ENCODE data around the gene BLVRA. TPM values are rescaled to one million over a fixed set of nuclear protein-coding genes. Genes with fewer than 3 reads are reported as not detected.

The BLVRA gene
- total RNA-seq, 2 experiments from 2014 or later = 0.91 TPM; not detected in 1

- peak overlapping the region; percentile 54 for H3K4me3 ChIP-seq (ENCODE audit: low read depth, low read length, poor library complexity, severe bottlenecking)
- H4K20me1 ChIP-seq (ENCODE audit: insufficient read depth, low read length) = no peaks in the 10 kb centered on the region
- TF ChIP-seq CTCF (conservative IDR thresholded peaks at IDR 0.05; ENCODE audit: low read length) (no peak), EZH2phosphoT487 (IDR thresholded peaks at IDR 0.05; ENCODE audit: borderline replicate concordance, low read depth, low read length) (no peak)
- ChIA-PET POLR2A (interaction anchor here (0.6 to 1.1 kb wide), 3 partner anchors 204 to 884 kb away, joined by 3 read pairs; partner anchors contain the start of gene STK17A), CTCF (ENCODE audit: unreplicated experiment) (interaction anchor here (0.6 to 1.3 kb wide), 3 partner anchors 252 to 534 kb away, joined by 3 to 5 read pairs (median 3); partner anchors contain the start of gene STK17A)
- intact Hi-C loops (cut with micrococcal nuclease; ENCODE audit: unreplicated experiment) = loop anchor here (5.0 to 10.0 kb wide), 2 partner anchors 107 to 380 kb away; partner anchors contain the start of gene COA1
- no peak overlapping the region for H3K27ac ChIP-seq (ENCODE audit: low read depth, low read length, poor library complexity, severe bottlenecking)
- no peaks in the 10 kb centered on the region for H3K9me2 ChIP-seq (ENCODE audit: insufficient read depth, low read length)
- H3K36me3 ChIP-seq (ENCODE audit: insufficient read depth, low read length) = no peaks in the 10 kb centered on the region
- DNase-seq (ENCODE audit: low spot score) = peak; percentile 53
- H3K4me2 ChIP-seq (ENCODE audit: low read length) = peak overlapping the region; percentile 75
- peaks cover 10% of the 10 kb centered on the region for H3K4me1 ChIP-seq (ENCODE audit: insufficient read depth, low read length, poor library complexity, severe bottlenecking)
- H2AFZ ChIP-seq (ENCODE audit: low read length) = peak overlapping the region; percentile 97
- no TSS peak for BruUV-seq (replicated peaks)
- no peaks in the 10 kb centered on the region for H3K79me2 ChIP-seq (ENCODE audit: insufficient read depth, low read depth, low read length)
- peaks cover 11% of the 10 kb centered on the region; the same call in 1 of the 2 replicates for H3K9me3 ChIP-seq (ENCODE audit: low read length)
Observed at GRCh38 chr7:43834463-43835251, 76.2 kb downstream of the BLVRA start.

DNA sequence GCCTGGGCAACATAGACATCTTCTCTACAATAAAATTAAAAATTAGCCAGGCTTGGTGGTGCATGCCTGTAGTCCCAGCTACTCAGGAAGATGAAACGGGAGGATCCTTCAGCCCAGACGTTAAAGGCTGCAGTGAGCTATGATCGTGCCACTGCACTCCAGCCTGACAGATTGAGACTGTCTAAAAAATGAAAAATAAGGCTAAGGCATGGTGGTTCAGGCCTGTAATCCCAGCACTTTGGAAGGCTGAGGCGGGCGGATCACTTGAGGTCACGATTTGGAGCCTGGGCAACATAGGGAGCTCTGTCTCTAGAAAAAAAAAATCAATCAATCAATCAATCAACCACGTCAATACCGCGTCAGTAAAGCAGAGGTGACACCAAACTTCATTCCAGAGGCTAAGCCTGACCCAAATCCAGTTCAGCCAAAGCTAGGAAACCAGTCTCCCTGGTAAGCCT lies 79.8 kb downstream of the BLVRA start:
- CTCF ChIA-PET (ENCODE audit: unreplicated experiment) = interaction anchor here (1.5 kb wide), 1 partner anchor 256 kb away, joined by 9 read pairs; the partner anchor contains the start of gene STK17A
- Histone ChIP-seq H3K4me3 (ENCODE audit: low read depth, low read length, poor library complexity, severe bottlenecking) (no peak overlapping the region), H3K9me3 (ENCODE audit: low read length) (no peaks in the 10 kb centered on the region), H2AFZ (ENCODE audit: low read length) (peak overlapping the region; percentile 79), H3K36me3 (ENCODE audit: insufficient read depth, low read length) (no peaks in the 10 kb centered on the region), H3K27ac (ENCODE audit: low read depth, low read length, poor library complexity, severe bottlenecking) (no peak overlapping the region), H3K4me1 (ENCODE audit: insufficient read depth, low read length, poor library complexity, severe bottlenecking) (peaks cover 10% of the 10 kb centered on the region), H4K20me1 (ENCODE audit: insufficient read depth, low read length) (no peaks in the 10 kb centered on the region), H3K79me2 (ENCODE audit: insufficient read depth, low read depth, low read length) (no peaks in the 10 kb centered on the region), H3K9me2 (ENCODE audit: insufficient read depth, low read length) (no peaks in the 10 kb centered on the region), H3K4me2 (ENCODE audit: low read length) (peak overlapping the region; percentile 62)
- no TSS peak for BruUV-seq (replicated peaks)
- DNase-seq (ENCODE audit: low spot score) = no peak
- intact Hi-C loops (cut with micrococcal nuclease; ENCODE audit: unreplicated experiment) = loop anchor here (5.0 to 10.0 kb wide), 2 partner anchors 111 to 383 kb away; partner anchors contain the start of gene COA1
- POLR2A ChIA-PET = interaction anchor here (0.6 to 1.3 kb wide), 3 partner anchors 9 to 173 kb away, joined by 3 to 6 read pairs (median 3); no protein-coding TSS in a partner anchor
- TF ChIP-seq CTCF (conservative IDR thresholded peaks at IDR 0.05; ENCODE audit: low read length) (no peak), EZH2phosphoT487 (IDR thresholded peaks at IDR 0.05; ENCODE audit: borderline replicate concordance, low read depth, low read length) (no peak)

All from OCI-LY7 (cell line).